GM23338 (cell line): Measurements from ENCODE around the gene AOAH.

Experiments
- REST ChIP-seq: IDR thresholded peaks from one replicate; pipeline ENCODE4 v1.6.1; 2018; ENCODE audit warnings: antibody characterized with exemption; ENCODE audit not compliant: unreplicated experiment
- TF ChIP-seq, protein P1 (sequence below), 2 experiments: fragments of 200-600 bp in 1 of 2; sonication (generic) in 1 of 2; conservative IDR thresholded peaks; 2 replicates each; pipeline versions ENCODE4 v1.5.1 to v1.6.1; 2016 to 2017; ENCODE audit warnings: antibody characterized with exemption in 2 of 2, low read depth in 2 of 2, mild to moderate bottlenecking in 2 of 2, moderate library complexity in 1 of 2

- TF ChIP-seq, protein P1, sequence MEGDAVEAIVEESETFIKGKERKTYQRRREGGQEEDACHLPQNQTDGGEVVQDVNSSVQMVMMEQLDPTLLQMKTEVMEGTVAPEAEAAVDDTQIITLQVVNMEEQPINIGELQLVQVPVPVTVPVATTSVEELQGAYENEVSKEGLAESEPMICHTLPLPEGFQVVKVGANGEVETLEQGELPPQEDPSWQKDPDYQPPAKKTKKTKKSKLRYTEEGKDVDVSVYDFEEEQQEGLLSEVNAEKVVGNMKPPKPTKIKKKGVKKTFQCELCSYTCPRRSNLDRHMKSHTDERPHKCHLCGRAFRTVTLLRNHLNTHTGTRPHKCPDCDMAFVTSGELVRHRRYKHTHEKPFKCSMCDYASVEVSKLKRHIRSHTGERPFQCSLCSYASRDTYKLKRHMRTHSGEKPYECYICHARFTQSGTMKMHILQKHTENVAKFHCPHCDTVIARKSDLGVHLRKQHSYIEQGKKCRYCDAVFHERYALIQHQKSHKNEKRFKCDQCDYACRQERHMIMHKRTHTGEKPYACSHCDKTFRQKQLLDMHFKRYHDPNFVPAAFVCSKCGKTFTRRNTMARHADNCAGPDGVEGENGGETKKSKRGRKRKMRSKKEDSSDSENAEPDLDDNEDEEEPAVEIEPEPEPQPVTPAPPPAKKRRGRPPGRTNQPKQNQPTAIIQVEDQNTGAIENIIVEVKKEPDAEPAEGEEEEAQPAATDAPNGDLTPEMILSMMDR (conservative IDR thresholded peaks at IDR 0.05; ENCODE audit: low read depth in 2 of 2), result no peak
- TF ChIP-seq REST, result no peak
Observed at GRCh38 chr7:36735172-36735571, 10.9 kb upstream of the AOAH start.
